Coronary artery (tissue), 2 donors: Measurements from ENCODE around the gene GDPGP1.
"Not testable (repeated sequence)": the region's sequence is repeated elsewhere in the genome, so short reads cannot be mapped to it uniquely, and the experiment has no call there.

Experiments
- DNase-seq: peaks from one replicate; pipeline ENCODE4 v3.0.0-alpha.2; 2017; ENCODE audit warnings: low spot score
- H3K27ac ChIP-seq, 2 donors: fragments of 200-600 bp; sonication (generic); one replicate each; pipeline ENCODE4 v1.5.1; 2016 to 2019
- H3K4me3 ChIP-seq: fragments of 200-600 bp; sonication (generic); 2 replicates; pipeline ENCODE4 v1.5.1; 2016; ENCODE audit warnings: mild to moderate bottlenecking, moderate library complexity
- CTCF ChIP-seq: fragments of 200-600 bp; sonication (generic); IDR thresholded peaks from one replicate; pipeline ENCODE4 v1.5.1; 2019; ENCODE audit warnings: antibody characterized with exemption

GDPGP1 gene

GRCh38 chr15:90234096-90234988, at the start of gene GDPGP1:
Gene GDPGP1, plus strand, starts transcription at chr15:90234209. Its CDS starts 6,700 bp downstream, at chr15:90240909.
- DNase-seq = no peak
- no peak for TF ChIP-seq CTCF
- peak within 1 kb of the TSS; percentile 93 to 94 for H3K27ac ChIP-seq
- H3K4me3 ChIP-seq = peak within 1 kb of the TSS; percentile 88

- Histone ChIP-seq H3K4me3 (peak overlapping the region; percentile 79), H3K27ac (peak overlapping the region; percentile 89 to 95)
- peak; percentile 80 for DNase-seq
- no peak for TF ChIP-seq CTCF
These were observed 49.0 kb upstream of the GDPGP1 start for GRCh38 chr15:90184786-90185704.

- no peak for TF ChIP-seq CTCF
- Histone ChIP-seq H3K27ac (peak overlapping the region; percentile 24 to 42), H3K4me3 (no peak overlapping the region)
- DNase-seq = no peak
These were observed 46.6 kb upstream of the GDPGP1 start for GRCh38 chr15:90187257-90187868.

- H3K4me3 ChIP-seq, H3K27ac ChIP-seq, DNase-seq: not testable (repeated sequence)
These were observed 45.9 kb upstream of the GDPGP1 start for GRCh38 chr15:90188065-90188464.

GRCh38 chr15:90188914-90189748, 44.9 kb upstream of the GDPGP1 start:
- DNase-seq = no peak
- H3K4me3 ChIP-seq = no peak overlapping the region
- no peak for TF ChIP-seq CTCF
- no peak overlapping the region for H3K27ac ChIP-seq

- TF ChIP-seq CTCF = no peak
- DNase-seq = no peak
- H3K4me3 ChIP-seq = no peak overlapping the region
- H3K27ac ChIP-seq = peak overlapping the region in 1 of 2 donors; percentile 22
These were observed 44.1 kb upstream of the GDPGP1 start for GRCh38 chr15:90189781-90190467.
